ENCODE results near the gene C3AR1.

The C3AR1 gene

DNA sequence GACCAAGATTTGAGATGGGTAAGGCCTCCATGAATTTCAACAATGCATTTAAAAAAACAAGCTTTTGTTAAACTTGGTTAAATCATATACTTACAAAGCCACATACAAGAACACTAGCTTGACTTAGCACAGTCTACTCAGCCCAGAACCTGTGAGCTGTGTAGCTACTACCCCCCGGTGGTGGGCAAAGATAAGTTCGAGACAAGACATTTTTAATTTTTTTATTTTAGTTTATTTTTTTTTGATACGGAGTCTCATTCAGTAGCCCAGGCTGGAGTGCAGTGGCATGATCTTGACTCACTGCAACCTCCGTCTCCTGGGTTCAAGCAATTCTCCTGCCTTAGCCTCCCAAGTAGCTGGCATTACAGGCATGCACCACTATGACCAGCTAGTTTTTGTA is 12.2 kb upstream of the C3AR1 start:
- Histone ChIP-seq H3K9me3 (ENCODE audit: low read length) (no peaks in the 10 kb centered on the region), H2AFZ (ENCODE audit: low read length) (no peak overlapping the region), H3K4me3 (ENCODE audit: low read depth, low read length, poor library complexity, severe bottlenecking) (no peak overlapping the region), H3K36me3 (ENCODE audit: insufficient read depth, low read length) (no peaks in the 10 kb centered on the region), H3K4me2 (ENCODE audit: low read length) (no peak overlapping the region), H3K27me3 (ENCODE audit: insufficient read depth, low read length) (no peaks in the 10 kb centered on the region), H4K20me1 (ENCODE audit: insufficient read depth, low read length) (no peaks in the 10 kb centered on the region), H3K27ac (ENCODE audit: low read depth, low read length, poor library complexity, severe bottlenecking) (no peak overlapping the region), H3K9ac (ENCODE audit: low read length) (no peak overlapping the region), H3K79me2 (ENCODE audit: insufficient read depth, low read length) (peaks cover 18% of the 10 kb centered on the region), H3K4me1 (ENCODE audit: insufficient read depth, low read length, severe bottlenecking) (peaks cover 22% of the 10 kb centered on the region), H3K9me2 (ENCODE audit: low read depth, low read length) (no peaks in the 10 kb centered on the region), H3F3A (ENCODE audit: insufficient read depth, low read length) (no peaks in the 10 kb centered on the region)
- no peak for TF ChIP-seq EZH2 (IDR thresholded peaks at IDR 0.05; ENCODE audit: borderline replicate concordance, low read length)
- TF ChIP-seq, protein P1, sequence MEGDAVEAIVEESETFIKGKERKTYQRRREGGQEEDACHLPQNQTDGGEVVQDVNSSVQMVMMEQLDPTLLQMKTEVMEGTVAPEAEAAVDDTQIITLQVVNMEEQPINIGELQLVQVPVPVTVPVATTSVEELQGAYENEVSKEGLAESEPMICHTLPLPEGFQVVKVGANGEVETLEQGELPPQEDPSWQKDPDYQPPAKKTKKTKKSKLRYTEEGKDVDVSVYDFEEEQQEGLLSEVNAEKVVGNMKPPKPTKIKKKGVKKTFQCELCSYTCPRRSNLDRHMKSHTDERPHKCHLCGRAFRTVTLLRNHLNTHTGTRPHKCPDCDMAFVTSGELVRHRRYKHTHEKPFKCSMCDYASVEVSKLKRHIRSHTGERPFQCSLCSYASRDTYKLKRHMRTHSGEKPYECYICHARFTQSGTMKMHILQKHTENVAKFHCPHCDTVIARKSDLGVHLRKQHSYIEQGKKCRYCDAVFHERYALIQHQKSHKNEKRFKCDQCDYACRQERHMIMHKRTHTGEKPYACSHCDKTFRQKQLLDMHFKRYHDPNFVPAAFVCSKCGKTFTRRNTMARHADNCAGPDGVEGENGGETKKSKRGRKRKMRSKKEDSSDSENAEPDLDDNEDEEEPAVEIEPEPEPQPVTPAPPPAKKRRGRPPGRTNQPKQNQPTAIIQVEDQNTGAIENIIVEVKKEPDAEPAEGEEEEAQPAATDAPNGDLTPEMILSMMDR (IDR thresholded peaks at IDR 0.05; ENCODE audit: low read length), result peak; percentile 31; the same call in 1 of the 2 replicates

DNA sequence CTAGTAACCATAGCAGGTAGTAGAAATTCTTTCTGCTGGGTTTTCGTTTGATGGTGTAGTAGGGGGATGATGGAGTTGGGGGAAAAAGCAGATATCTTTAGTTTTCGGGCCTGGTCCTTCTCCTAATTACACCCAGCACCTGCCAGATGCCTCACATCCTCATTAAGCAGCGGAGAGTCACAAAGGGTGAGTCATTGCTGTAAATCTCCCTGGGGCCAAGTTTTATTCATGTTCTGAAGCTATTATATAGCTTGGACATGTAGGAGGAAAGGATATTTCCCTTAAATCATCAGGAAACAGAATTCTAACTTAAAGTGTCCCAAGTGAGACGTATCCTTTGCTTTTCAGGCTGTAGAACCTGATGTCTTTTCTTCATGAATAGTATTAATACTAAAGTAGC is 11.0 kb upstream of the C3AR1 start:
- H2AFZ ChIP-seq (ENCODE audit: low read length), result no peak overlapping the region
- H3K4me3 ChIP-seq (ENCODE audit: low read depth, low read length, poor library complexity, severe bottlenecking), result no peak overlapping the region
- H3K9ac ChIP-seq (ENCODE audit: low read length), result no peak overlapping the region
- no peaks in the 10 kb centered on the region for H3K36me3 ChIP-seq (ENCODE audit: insufficient read depth, low read length)
- no peak overlapping the region for H3K27ac ChIP-seq (ENCODE audit: low read depth, low read length, poor library complexity, severe bottlenecking)
- no peaks in the 10 kb centered on the region for H3K9me3 ChIP-seq (ENCODE audit: low read length)
- TF ChIP-seq, protein P1 (IDR thresholded peaks at IDR 0.05; ENCODE audit: low read length), result no peak
- TF ChIP-seq EZH2 (IDR thresholded peaks at IDR 0.05; ENCODE audit: borderline replicate concordance, low read length), result no peak
- peaks cover 7% of the 10 kb centered on the region; the same call in 1 of the 2 replicates for H3K79me2 ChIP-seq (ENCODE audit: insufficient read depth, low read length)
- H3K4me2 ChIP-seq (ENCODE audit: low read length), result no peak overlapping the region
- H3F3A ChIP-seq (ENCODE audit: insufficient read depth, low read length), result no peaks in the 10 kb centered on the region
- H3K9me2 ChIP-seq (ENCODE audit: low read depth, low read length), result no peaks in the 10 kb centered on the region
- H3K27me3 ChIP-seq (ENCODE audit: insufficient read depth, low read length), result no peaks in the 10 kb centered on the region
- no peaks in the 10 kb centered on the region for H4K20me1 ChIP-seq (ENCODE audit: insufficient read depth, low read length)
- peaks cover 13% of the 10 kb centered on the region for H3K4me1 ChIP-seq (ENCODE audit: insufficient read depth, low read length, severe bottlenecking)

DNA sequence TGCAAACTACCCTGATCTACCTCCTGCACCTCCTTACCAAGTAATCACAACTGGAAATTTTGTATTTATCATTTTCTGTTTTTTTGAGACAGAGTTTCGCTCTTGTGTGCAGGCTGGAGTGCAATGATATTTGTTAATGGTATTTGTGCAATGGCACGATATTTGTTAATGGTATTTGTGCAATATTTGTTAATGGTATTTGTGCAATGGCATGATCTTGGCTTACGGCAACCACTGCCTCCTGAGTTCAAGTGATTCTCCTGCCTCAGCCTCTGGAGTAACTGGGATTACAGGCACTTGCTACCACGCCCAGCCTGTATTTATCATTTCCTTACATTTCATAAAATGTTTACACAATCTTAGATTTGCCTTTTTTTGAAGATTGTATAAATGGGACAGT is 10.2 kb upstream of the C3AR1 start:
- no peak for TF ChIP-seq EZH2 (IDR thresholded peaks at IDR 0.05; ENCODE audit: borderline replicate concordance, low read length)
- TF ChIP-seq, protein P1 (IDR thresholded peaks at IDR 0.05; ENCODE audit: low read length), result no peak
- Histone ChIP-seq H3K27ac (ENCODE audit: low read depth, low read length, poor library complexity, severe bottlenecking) (no peak overlapping the region), H3K9ac (ENCODE audit: low read length) (no peak overlapping the region), H3K9me3 (ENCODE audit: low read length) (no peaks in the 10 kb centered on the region), H3F3A (ENCODE audit: insufficient read depth, low read length) (no peaks in the 10 kb centered on the region), H3K4me1 (ENCODE audit: insufficient read depth, low read length, severe bottlenecking) (peaks cover 11% of the 10 kb centered on the region), H3K4me2 (ENCODE audit: low read length) (no peak overlapping the region), H4K20me1 (ENCODE audit: insufficient read depth, low read length) (no peaks in the 10 kb centered on the region), H3K79me2 (ENCODE audit: insufficient read depth, low read length) (0 out of 2 replicates have a peak, but pooled peaks cover 3% of the 10 kb centered on the region), H2AFZ (ENCODE audit: low read length) (no peak overlapping the region), H3K4me3 (ENCODE audit: low read depth, low read length, poor library complexity, severe bottlenecking) (no peak overlapping the region), H3K9me2 (ENCODE audit: low read depth, low read length) (no peaks in the 10 kb centered on the region), H3K36me3 (ENCODE audit: insufficient read depth, low read length) (no peaks in the 10 kb centered on the region), H3K27me3 (ENCODE audit: insufficient read depth, low read length) (no peaks in the 10 kb centered on the region)
